Activated CD4-positive, alpha-beta T cell treated with anti-CD3 and anti-CD28 coated beads, Interleukin-2, amount 50 U/mL, for 16 hours (primary cell): ENCODE data around the gene SPATA12.

Experiments used
- DNase-seq: peaks from one replicate; pipeline ENCODE4 v3.0.0-alpha.2; 2020

Gene SPATA12

GRCh38 chr3:57120451-57121174 is 60.1 kb downstream of the SPATA12 start:
- no peak for DNase-seq
